ENCODE measurements around the gene EYA2. TPM values are rescaled to one million over a fixed set of nuclear protein-coding genes. Genes with fewer than 3 reads are reported as not detected.

The EYA2 gene
- total RNA-seq, 1 donor from 2014 or later = 8.1 TPM

- Mint-ChIP-seq H3K27ac (no peak overlapping the region), H3K9me3 (peaks cover 6% of the 10 kb centered on the region), H3K4me1 (ENCODE audit: unreplicated experiment) (peaks cover 6% of the 10 kb centered on the region), H3K4me3 (no peak overlapping the region), H3K36me3 (peaks cover 13% of the 10 kb centered on the region), H3K27me3 (no peaks in the 10 kb centered on the region)
- no peak for DNase-seq (ENCODE audit: extremely low spot score, unreplicated experiment)
- TF ChIP-seq CTCF (conservative IDR thresholded peaks at IDR 0.05) = no peak
These were observed 169.2 kb downstream of the EYA2 start for GRCh38 chr20:47063808-47064207.

- no peak for DNase-seq (ENCODE audit: extremely low spot score, unreplicated experiment)
- peaks cover 6% of the 10 kb centered on the region for H3K9me3 Mint-ChIP-seq
- no peaks in the 10 kb centered on the region for H3K27me3 Mint-ChIP-seq
These were observed 172.0 kb downstream of the EYA2 start for GRCh38 chr20:47066484-47067270.

GRCh38 chr20:47067776-47068175 is 173.1 kb downstream of the EYA2 start:
- Mint-ChIP-seq H3K4me3 (no peak overlapping the region), H3K36me3 (peaks cover 10% of the 10 kb centered on the region), H3K4me1 (ENCODE audit: unreplicated experiment) (no peaks in the 10 kb centered on the region), H3K9me3 (peaks cover 6% of the 10 kb centered on the region), H3K27me3 (no peaks in the 10 kb centered on the region), H3K27ac (no peak overlapping the region)
- TF ChIP-seq CTCF (conservative IDR thresholded peaks at IDR 0.05) = no peak
- no peak for DNase-seq (ENCODE audit: extremely low spot score, unreplicated experiment)

More at GRCh38 chr20:47066484-47067270, 172.0 kb downstream of the EYA2 start:
- TF ChIP-seq CTCF (conservative IDR thresholded peaks at IDR 0.05) = no peak
- Mint-ChIP-seq H3K4me1 (ENCODE audit: unreplicated experiment) (peaks cover 6% of the 10 kb centered on the region), H3K27ac (no peak overlapping the region), H3K36me3 (peaks cover 13% of the 10 kb centered on the region), H3K4me3 (no peak overlapping the region)

- Mint-ChIP-seq H3K4me3 (no peak overlapping the region), H3K9me3 (peaks cover 6% of the 10 kb centered on the region), H3K27ac (no peak overlapping the region), H3K4me1 (ENCODE audit: unreplicated experiment) (no peaks in the 10 kb centered on the region), H3K36me3 (peaks cover 13% of the 10 kb centered on the region), H3K27me3 (no peaks in the 10 kb centered on the region)
- DNase-seq (ENCODE audit: extremely low spot score, unreplicated experiment) = no peak
- TF ChIP-seq CTCF (conservative IDR thresholded peaks at IDR 0.05) = no peak
These were observed 175.5 kb downstream of the EYA2 start for GRCh38 chr20:47070176-47070575.

GRCh38 chr20:47071646-47072185 is 177.1 kb downstream of the EYA2 start:
- TF ChIP-seq CTCF (conservative IDR thresholded peaks at IDR 0.05) = no peak
- H3K27ac Mint-ChIP-seq = no peak overlapping the region
- no peak for DNase-seq (ENCODE audit: extremely low spot score, unreplicated experiment)
- H3K36me3 Mint-ChIP-seq = peaks cover 19% of the 10 kb centered on the region
- H3K27me3 Mint-ChIP-seq = no peaks in the 10 kb centered on the region
- H3K4me3 Mint-ChIP-seq = no peak overlapping the region
- no peaks in the 10 kb centered on the region for H3K4me1 Mint-ChIP-seq (ENCODE audit: unreplicated experiment)
- H3K9me3 Mint-ChIP-seq = peaks cover 11% of the 10 kb centered on the region

All from type B pancreatic cell (in vitro differentiated cells).